Parathyroid adenoma (tissue), 2 donors: ENCODE measurements around the gene FBXL20.

Experiments used
- H2AFZ ChIP-seq: fragments of 300-600 bp; sonication (generic); one replicate; pipeline ENCODE4 v1.7.0; 2017; ENCODE audit warnings: antibody characterized with exemption, mild to moderate bottlenecking
- H3K27ac ChIP-seq: fragments of 300-600 bp; sonication (generic); one replicate; pipeline ENCODE4 v1.7.0; 2017
- H3K27me3 ChIP-seq: fragments of 300-600 bp; sonication (generic); one replicate; pipeline ENCODE4 v1.7.0; 2017; ENCODE audit warnings: low read length; ENCODE audit not compliant: control insufficient read depth, insufficient read depth
- H3K36me3 ChIP-seq: fragments of 300-600 bp; sonication (generic); one replicate; pipeline ENCODE4 v1.7.0; 2017; ENCODE audit warnings: low read length; ENCODE audit not compliant: control insufficient read depth, insufficient read depth
- H3K4me1 ChIP-seq: fragments of 300-600 bp; sonication (generic); one replicate; pipeline ENCODE4 v1.7.0; 2017; ENCODE audit warnings: control low read depth
- H3K4me2 ChIP-seq: fragments of 300-600 bp; sonication (generic); one replicate; pipeline ENCODE4 v1.7.0; 2017; ENCODE audit warnings: low read length
- H3K4me3 ChIP-seq: fragments of 300-600 bp; sonication (generic); one replicate; pipeline ENCODE4 v1.7.0; 2017; ENCODE audit warnings: low read depth, low read length
- H3K79me2 ChIP-seq: fragments of 300-600 bp; sonication (generic); one replicate; pipeline ENCODE4 v1.7.0; 2017; ENCODE audit warnings: control low read depth
- H3K9ac ChIP-seq: fragments of 300-600 bp; sonication (generic); one replicate; pipeline ENCODE4 v1.7.0; 2017; ENCODE audit warnings: mild to moderate bottlenecking
- H3K9me3 ChIP-seq: fragments of 300-600 bp; sonication (generic); one replicate; pipeline ENCODE4 v1.7.0; 2017; ENCODE audit warnings: low read length; ENCODE audit not compliant: control insufficient read depth
- CTCF ChIP-seq: fragments of 300-600 bp; sonication (generic); IDR thresholded peaks from one replicate; pipeline ENCODE4 v1.7.0; 2017; ENCODE audit warnings: antibody characterized with exemption, mild to moderate bottlenecking
- donor health status: primary hyperparathyroidism.

FBXL20 gene

GRCh38 chr17:39327109-39327508 is 74.3 kb downstream of the FBXL20 start:
- no peak overlapping the region for H2AFZ ChIP-seq
- no peak overlapping the region for H3K27ac ChIP-seq
- peaks cover 6% of the 10 kb centered on the region for H3K4me1 ChIP-seq
- H3K4me2 ChIP-seq = no peak overlapping the region
- no peaks in the 10 kb centered on the region for H3K27me3 ChIP-seq
- no peak overlapping the region for H3K4me3 ChIP-seq
- H3K9me3 ChIP-seq = no peaks in the 10 kb centered on the region
- peaks cover 15% of the 10 kb centered on the region for H3K79me2 ChIP-seq
- no peak overlapping the region for H3K9ac ChIP-seq
- TF ChIP-seq CTCF = no peak
- no peaks in the 10 kb centered on the region for H3K36me3 ChIP-seq

GRCh38 chr17:39325528-39326240 is 75.7 kb downstream of the FBXL20 start:
- Histone ChIP-seq H3K79me2 (peaks cover 17% of the 10 kb centered on the region), H3K27me3 (no peaks in the 10 kb centered on the region), H3K4me1 (peaks cover 6% of the 10 kb centered on the region), H3K9ac (no peak overlapping the region), H3K4me2 (no peak overlapping the region), H3K36me3 (no peaks in the 10 kb centered on the region), H3K4me3 (no peak overlapping the region), H2AFZ (no peak overlapping the region), H3K27ac (no peak overlapping the region), H3K9me3 (no peaks in the 10 kb centered on the region)
- TF ChIP-seq CTCF = no peak

GRCh38 chr17:39318636-39319035 is 82.8 kb downstream of the FBXL20 start:
- H3K4me3 ChIP-seq = no peak overlapping the region
- no peak overlapping the region for H3K9ac ChIP-seq
- H3K4me2 ChIP-seq = no peak overlapping the region
- H3K36me3 ChIP-seq = no peaks in the 10 kb centered on the region
- H3K79me2 ChIP-seq = peaks cover 12% of the 10 kb centered on the region
- peaks cover 6% of the 10 kb centered on the region for H3K4me1 ChIP-seq
- no peaks in the 10 kb centered on the region for H3K27me3 ChIP-seq
- no peak overlapping the region for H2AFZ ChIP-seq
- TF ChIP-seq CTCF = no peak
- no peaks in the 10 kb centered on the region for H3K9me3 ChIP-seq
- no peak overlapping the region for H3K27ac ChIP-seq

GRCh38 chr17:39306509-39307212 is 94.8 kb downstream of the FBXL20 start:
- H3K36me3 ChIP-seq = no peaks in the 10 kb centered on the region
- no peak overlapping the region for H3K4me3 ChIP-seq
- no peak for TF ChIP-seq CTCF
- H3K27me3 ChIP-seq = no peaks in the 10 kb centered on the region
- no peak overlapping the region for H2AFZ ChIP-seq
- H3K4me1 ChIP-seq = no peaks in the 10 kb centered on the region
- no peaks in the 10 kb centered on the region for H3K9me3 ChIP-seq
- H3K79me2 ChIP-seq = no peaks in the 10 kb centered on the region
- peak overlapping the region; percentile 13 for H3K4me2 ChIP-seq
- no peak overlapping the region for H3K9ac ChIP-seq
- no peak overlapping the region for H3K27ac ChIP-seq
